ENCODE data around the gene XG. TPM values are rescaled to one million over a fixed set of nuclear protein-coding genes. Genes with fewer than 3 reads are reported as not detected.
"Not testable (repeated sequence)": the region's sequence is repeated elsewhere in the genome, so short reads cannot be mapped to it uniquely, and the experiment has no call there.

Gene XG
- total and polyA plus RNA-seq, 2 donors from 2014 or later: 0.43 to 0.50 TPM

DNA sequence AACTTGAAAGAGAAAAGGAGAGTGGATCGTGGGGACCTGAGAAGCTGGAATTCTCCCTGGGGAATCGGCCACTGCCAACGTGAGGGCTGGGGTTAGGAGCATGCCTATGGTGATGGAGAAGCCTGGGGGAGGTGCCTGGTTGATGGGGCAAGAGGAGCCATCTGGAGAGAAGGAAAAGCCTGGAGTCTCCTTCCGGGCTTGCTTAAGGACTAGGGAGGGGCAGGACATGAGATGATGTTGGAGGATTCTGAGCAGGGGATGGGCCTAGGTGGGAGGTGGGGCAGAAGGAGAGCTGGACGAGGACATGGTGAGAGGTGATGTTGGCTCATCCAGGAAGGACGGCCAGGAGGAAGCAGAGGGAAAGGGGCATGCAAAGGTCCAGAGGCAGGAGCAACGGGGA, 41.9 kb downstream of the XG start:
- DNase-seq (no peak), FAIRE-seq (no peak)
- H3K27me3 ChIP-seq (ENCODE audit: control insufficient read depth, insufficient read depth, low read length): no peaks in the 10 kb centered on the region
- no peaks in the 10 kb centered on the region for H3K36me3 ChIP-seq (ENCODE audit: control insufficient read depth in 2 of 3, insufficient read depth in 3 of 3, low read length in 3 of 3)
- no peaks in the 10 kb centered on the region for H3K9me3 ChIP-seq (ENCODE audit: control insufficient read depth in 2 of 3, insufficient read depth in 1 of 3, low read length in 3 of 3)
- TF ChIP-seq CTCF (IDR thresholded peaks at IDR 0.05; ENCODE audit: borderline replicate concordance, extremely low read depth, insufficient read depth): no peak
- H3K4me1 ChIP-seq (ENCODE audit: control insufficient read depth in 2 of 3, insufficient read depth in 2 of 3, low read depth in 1 of 3, low read length in 3 of 3): no peaks in the 10 kb centered on the region
- H3K27ac ChIP-seq (ENCODE audit: low read depth in 2 of 2, low read length in 2 of 2): no peak overlapping the region
- intact Hi-C loops (cut with DNase I): no loop called here
- no peak overlapping the region for H3K9ac ChIP-seq (ENCODE audit: low read length in 3 of 3)
- H3K4me3 ChIP-seq (ENCODE audit: low read length in 3 of 3): no peak overlapping the region

DNA sequence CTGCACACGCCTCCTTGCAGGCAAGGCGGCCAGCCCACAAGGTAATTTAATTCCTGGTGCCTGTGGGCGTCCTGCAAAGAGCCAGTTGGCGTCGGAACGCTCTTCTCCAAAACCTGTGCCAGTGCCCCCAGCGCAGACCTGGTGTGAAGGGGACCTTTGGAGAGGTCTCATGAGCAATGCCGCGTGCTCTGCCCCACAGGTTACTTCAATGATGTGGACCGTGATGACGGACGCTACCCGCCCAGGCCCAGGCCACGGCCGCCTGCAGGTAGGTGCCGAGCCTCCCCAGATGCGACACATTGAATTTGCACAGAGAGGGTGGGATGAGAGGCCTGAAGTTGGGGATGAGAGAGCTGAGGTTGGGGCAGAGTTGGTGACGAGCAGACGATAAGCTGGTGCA, 42.5 kb downstream of the XG start:
- Histone ChIP-seq H3K4me1 (ENCODE audit: control insufficient read depth in 2 of 3, insufficient read depth in 2 of 3, low read depth in 1 of 3, low read length in 3 of 3) (no peaks in the 10 kb centered on the region), H3K4me3 (ENCODE audit: low read length in 3 of 3) (no peak overlapping the region), H3K27me3 (ENCODE audit: control insufficient read depth, insufficient read depth, low read length) (no peaks in the 10 kb centered on the region), H3K27ac (ENCODE audit: low read depth in 2 of 2, low read length in 2 of 2) (no peak overlapping the region), H3K9me3 (ENCODE audit: control insufficient read depth in 2 of 3, insufficient read depth in 1 of 3, low read length in 3 of 3) (no peaks in the 10 kb centered on the region), H3K9ac (ENCODE audit: low read length in 3 of 3) (no peak overlapping the region), H3K36me3 (ENCODE audit: control insufficient read depth in 2 of 3, insufficient read depth in 3 of 3, low read length in 3 of 3) (no peaks in the 10 kb centered on the region)
- FAIRE-seq: no peak
- TF ChIP-seq CTCF (IDR thresholded peaks at IDR 0.05; ENCODE audit: borderline replicate concordance, extremely low read depth, insufficient read depth): no peak
- DNase-seq: no peak
- intact Hi-C loops (cut with DNase I): no loop called here

DNA sequence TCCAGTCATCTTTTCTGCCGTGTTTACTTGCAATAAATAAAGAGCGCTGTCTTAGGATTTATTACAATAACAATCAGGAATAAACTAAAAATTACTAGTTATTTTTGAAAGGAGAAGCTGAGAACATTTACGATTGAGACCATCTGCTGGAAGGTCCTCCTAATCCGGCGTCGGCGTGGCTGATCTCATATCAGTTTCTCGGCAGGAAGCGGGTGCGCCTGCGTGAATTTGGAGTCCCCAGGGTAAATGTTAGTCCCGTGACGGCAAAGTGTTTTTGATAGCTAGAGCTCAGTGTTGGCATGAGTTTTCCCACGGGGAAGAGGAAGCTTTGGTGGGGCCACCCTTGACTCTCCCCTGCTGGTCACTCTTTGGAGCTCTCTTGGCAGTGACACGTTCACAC, 45.0 kb downstream of the XG start:
- DNase-seq; H3K27ac ChIP-seq (ENCODE audit: low read depth in 2 of 2, low read length in 2 of 2); H3K9me3 ChIP-seq (ENCODE audit: control insufficient read depth in 2 of 3, insufficient read depth in 1 of 3, low read length in 3 of 3); H3K9ac ChIP-seq (ENCODE audit: low read length in 3 of 3); H3K27me3 ChIP-seq (ENCODE audit: control insufficient read depth, insufficient read depth, low read length); H3K4me3 ChIP-seq (ENCODE audit: low read length in 3 of 3); H3K36me3 ChIP-seq (ENCODE audit: control insufficient read depth in 2 of 3, insufficient read depth in 3 of 3, low read length in 3 of 3); intact Hi-C loops (cut with DNase I); H3K4me1 ChIP-seq (ENCODE audit: control insufficient read depth in 2 of 3, insufficient read depth in 2 of 3, low read depth in 1 of 3, low read length in 3 of 3): not testable (repeated sequence)
- peak; percentile 27 for FAIRE-seq

DNA sequence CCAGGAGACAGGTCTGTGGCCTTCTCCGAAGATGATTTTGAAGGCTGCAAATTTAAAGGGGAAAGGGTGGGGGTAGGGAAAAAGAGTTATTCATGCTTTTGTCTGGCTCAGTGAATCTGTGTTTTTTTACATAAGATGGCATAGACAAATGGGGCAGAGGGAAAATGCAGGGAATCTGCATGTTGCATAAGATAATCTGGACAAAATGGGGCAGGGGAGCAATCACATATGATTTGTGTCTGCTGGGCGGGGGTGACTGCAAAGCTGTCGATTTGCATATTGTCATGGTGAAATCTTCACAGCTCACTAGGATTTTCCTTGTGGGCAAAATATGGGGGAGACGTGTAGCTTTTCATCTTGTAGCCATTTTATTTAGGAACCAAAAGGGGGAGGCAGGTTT, 47.5 kb downstream of the XG start:
- H3K36me3 ChIP-seq (ENCODE audit: control insufficient read depth in 2 of 3, insufficient read depth in 3 of 3, low read length in 3 of 3): no peaks in the 10 kb centered on the region
- FAIRE-seq: no peak
- peak in 2 of 5 donors; percentile 16 to 47 for DNase-seq

DNA sequence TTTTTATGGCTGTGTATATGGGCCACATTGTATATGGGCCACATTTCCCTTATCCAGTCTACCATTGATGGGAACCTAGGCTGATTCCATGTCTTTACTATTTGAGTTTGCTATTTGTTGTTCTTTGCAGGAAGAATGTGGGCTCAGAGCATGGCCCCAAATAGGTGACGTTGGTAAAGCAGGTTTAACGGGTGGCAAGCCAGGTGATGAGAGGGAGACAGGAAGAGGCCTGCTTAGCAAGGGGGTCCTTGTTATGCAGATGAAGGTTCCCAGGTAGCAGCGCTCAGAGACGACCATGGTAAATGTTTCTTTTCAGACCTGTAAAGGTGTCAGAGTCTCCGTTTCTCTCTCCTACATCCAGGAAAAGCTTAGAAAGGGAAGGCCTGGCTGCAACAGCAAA, 48.1 kb downstream of the XG start:
- H3K27ac ChIP-seq (ENCODE audit: low read depth in 2 of 2, low read length in 2 of 2); H3K27me3 ChIP-seq (ENCODE audit: control insufficient read depth, insufficient read depth, low read length); H3K9me3 ChIP-seq (ENCODE audit: control insufficient read depth in 2 of 3, insufficient read depth in 1 of 3, low read length in 3 of 3); H3K4me3 ChIP-seq (ENCODE audit: low read length in 3 of 3); H3K36me3 ChIP-seq (ENCODE audit: control insufficient read depth in 2 of 3, insufficient read depth in 3 of 3, low read length in 3 of 3); H3K4me1 ChIP-seq (ENCODE audit: control insufficient read depth in 2 of 3, insufficient read depth in 2 of 3, low read depth in 1 of 3, low read length in 3 of 3); intact Hi-C loops (cut with DNase I); H3K9ac ChIP-seq (ENCODE audit: low read length in 3 of 3); DNase-seq; FAIRE-seq: not testable (repeated sequence)

More for the DNA sequence above, 47.5 kb downstream of the XG start:
- no peaks in the 10 kb centered on the region for H3K4me1 ChIP-seq (ENCODE audit: control insufficient read depth in 2 of 3, insufficient read depth in 2 of 3, low read depth in 1 of 3, low read length in 3 of 3)
- H3K9me3 ChIP-seq (ENCODE audit: control insufficient read depth in 2 of 3, insufficient read depth in 1 of 3, low read length in 3 of 3): no peaks in the 10 kb centered on the region
- intact Hi-C loops (cut with DNase I): no loop called here
- TF ChIP-seq CTCF (IDR thresholded peaks at IDR 0.05; ENCODE audit: borderline replicate concordance, extremely low read depth, insufficient read depth): no peak
- H3K4me3 ChIP-seq (ENCODE audit: low read length in 3 of 3): no peak overlapping the region
- no peak overlapping the region for H3K27ac ChIP-seq (ENCODE audit: low read depth in 2 of 2, low read length in 2 of 2)
- H3K27me3 ChIP-seq (ENCODE audit: control insufficient read depth, insufficient read depth, low read length): no peaks in the 10 kb centered on the region
- no peak overlapping the region for H3K9ac ChIP-seq (ENCODE audit: low read length in 3 of 3)
